Measurements from ENCODE around the gene FOXC1. TPM values are rescaled to one million over a fixed set of nuclear protein-coding genes. Genes with fewer than 3 reads are reported as not detected.
A peak's percentile ranks its signal among the peaks of the same experiment; 100 is the strongest.

FOXC1 gene
- total and polyA plus RNA-seq, 7 donors: 0.90 to 2.7 (median 1.5) TPM

- ATAC-seq: peak in 1 of 4 donors; percentile 16
- intact Hi-C loops (cut with DNase I): loop anchor here (1.0 to 10.0 kb wide), 6 partner anchors 71 to 1102 kb away; no protein-coding TSS in a partner anchor
- peaks cover 0 to 35% (median 19%) of the 10 kb centered on the region in 3 donors for H3K27me3 ChIP-seq (ENCODE audit: insufficient read depth in 3 of 3, low read length in 2 of 3)
- no peak for DNase-seq
- no peaks in the 10 kb centered on the region for H3K4me1 ChIP-seq
- TF ChIP-seq CTCF (IDR thresholded peaks at IDR 0.05): no peak
- no peaks in the 10 kb centered on the region for H3K9me3 ChIP-seq
- H3K36me3 ChIP-seq (ENCODE audit: insufficient read depth in 1 of 2, low read depth in 1 of 2): no peaks in the 10 kb centered on the region
- H3K4me3 ChIP-seq: no peak overlapping the region
- no peak overlapping the region for H3K27ac ChIP-seq
- WGBS, 3 donors: 70 to 74% (median 74%) methylated on average over 28 of the region's 28 CpGs
Observed at GRCh38 chr6:1595271-1596087, 14.2 kb upstream of the FOXC1 start.

- Histone ChIP-seq H3K27ac (no peak overlapping the region), H3K27me3 (ENCODE audit: insufficient read depth in 3 of 3, low read length in 2 of 3) (peaks cover 0 to 35% (median 22%) of the 10 kb centered on the region in 3 donors), H3K9me3 (no peaks in the 10 kb centered on the region), H3K4me1 (no peaks in the 10 kb centered on the region), H3K36me3 (ENCODE audit: insufficient read depth in 1 of 2, low read depth in 1 of 2) (no peaks in the 10 kb centered on the region), H3K4me3 (peak overlapping the region; percentile 31)
- intact Hi-C loops (cut with DNase I): loop anchor here (1.0 to 10.0 kb wide), 6 partner anchors 71 to 1101 kb away; no protein-coding TSS in a partner anchor
- DNase-seq (peak; percentile 56 to 74), ATAC-seq (peak; percentile 84 to 95 (median 90))
- TF ChIP-seq CTCF (IDR thresholded peaks at IDR 0.05): peak; percentile 96
- 7 to 10% (median 9%) methylated on average over 25 of the region's 25 CpGs for WGBS, 3 donors
Observed at GRCh38 chr6:1596088-1596852, 13.4 kb upstream of the FOXC1 start.

GRCh38 chr6:1597121-1597744 lies 12.5 kb upstream of the FOXC1 start:
- 83 to 86% (median 84%) methylated on average over 8 of the region's 8 CpGs for WGBS, 3 donors
- Histone ChIP-seq H3K4me1 (no peaks in the 10 kb centered on the region), H3K27ac (no peak overlapping the region), H3K36me3 (ENCODE audit: insufficient read depth in 1 of 2, low read depth in 1 of 2) (no peaks in the 10 kb centered on the region), H3K27me3 (ENCODE audit: insufficient read depth in 3 of 3, low read length in 2 of 3) (peaks cover 0 to 41% (median 25%) of the 10 kb centered on the region in 3 donors), H3K9me3 (no peaks in the 10 kb centered on the region), H3K4me3 (no peak overlapping the region)
- intact Hi-C loops (cut with DNase I): loop anchor here (2.0 to 10.0 kb wide), 5 partner anchors 72 to 1100 kb away; no protein-coding TSS in a partner anchor
- DNase-seq (no peak), ATAC-seq (no peak)
- TF ChIP-seq CTCF (IDR thresholded peaks at IDR 0.05): no peak

- 91 to 97% (median 91%) methylated on average over 5 of the region's 5 CpGs for WGBS, 3 donors
- ATAC-seq (no peak), DNase-seq (no peak)
- Histone ChIP-seq H3K4me3 (no peak overlapping the region), H3K27me3 (ENCODE audit: insufficient read depth in 3 of 3, low read length in 2 of 3) (peaks cover 0 to 40% (median 24%) of the 10 kb centered on the region in 3 donors), H3K9me3 (no peaks in the 10 kb centered on the region), H3K27ac (no peak overlapping the region), H3K4me1 (no peaks in the 10 kb centered on the region), H3K36me3 (ENCODE audit: insufficient read depth in 1 of 2, low read depth in 1 of 2) (no peaks in the 10 kb centered on the region)
- intact Hi-C loops (cut with DNase I): loop anchor here (2.0 to 10.0 kb wide), 5 partner anchors 73 to 1099 kb away; no protein-coding TSS in a partner anchor
- TF ChIP-seq CTCF (IDR thresholded peaks at IDR 0.05): no peak
Observed at GRCh38 chr6:1597924-1598323, 11.8 kb upstream of the FOXC1 start.

Data from psoas muscle (tissue), 8 donors.